ENCODE results near the gene CLTCL1. TPM values are rescaled to one million over a fixed set of nuclear protein-coding genes. Genes with fewer than 3 reads are reported as not detected.

The CLTCL1 gene
- total RNA-seq, 1 experiment from 2014 or later = 21.7 TPM

DNA sequence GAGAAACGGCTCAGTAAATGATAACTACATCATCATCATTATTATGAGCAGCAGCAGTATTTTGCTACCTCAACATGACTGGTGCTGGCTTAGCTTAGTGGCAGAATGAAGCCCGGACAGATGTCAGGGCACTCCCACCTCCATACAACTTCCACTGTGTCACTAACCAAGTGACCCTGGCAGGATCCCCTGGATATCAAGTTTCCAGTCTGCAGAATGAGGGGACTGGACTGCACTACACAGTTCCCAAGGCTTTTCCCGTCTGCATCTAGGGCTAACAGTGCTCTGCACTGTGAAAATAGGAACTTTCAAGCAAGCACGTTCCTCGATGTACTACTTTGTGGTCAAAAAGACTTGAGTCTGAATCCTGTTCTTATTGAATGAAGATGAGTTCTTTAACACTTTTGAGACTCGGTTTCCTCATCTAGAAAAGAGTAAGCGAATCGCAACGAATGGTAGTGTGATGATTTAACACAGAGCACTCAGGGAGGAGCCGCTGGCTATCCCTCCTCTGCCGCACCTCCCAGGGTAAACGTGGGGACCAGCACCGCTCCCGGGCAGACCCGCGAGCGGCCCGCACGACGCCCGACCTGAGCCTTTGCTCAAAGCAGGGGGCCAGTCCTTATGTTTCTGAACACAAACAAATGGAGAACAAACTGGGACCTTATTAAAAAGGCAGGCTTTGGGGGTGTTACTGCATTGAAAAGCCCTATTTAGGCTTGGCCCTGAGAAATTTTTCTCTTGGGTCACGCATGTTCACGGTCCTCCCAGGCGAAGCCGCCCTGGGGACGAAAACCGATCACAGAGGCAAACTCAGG, 910 bp downstream of the CLTCL1 start:
- Mint-ChIP-seq H3K9me3 (ENCODE audit: unreplicated experiment) (no peaks in the 10 kb centered on the region), H3K4me1 (ENCODE audit: insufficient read depth, unreplicated experiment) (peaks cover 40% of the 10 kb centered on the region), H3K4me3 (ENCODE audit: unreplicated experiment) (peak overlapping the region; percentile 84), H3K36me3 (ENCODE audit: insufficient read depth, unreplicated experiment) (no peaks in the 10 kb centered on the region), H3K27ac (ENCODE audit: low read depth, unreplicated experiment) (peak overlapping the region; percentile 42), H3K27me3 (ENCODE audit: insufficient read depth, unreplicated experiment) (no peaks in the 10 kb centered on the region)
- ChIA-PET CTCF (no interaction called here), POLR2A (interaction anchor here (0.7 to 2.4 kb wide), 9 partner anchors 11 to 188 kb away, joined by 3 to 22 read pairs (median 9); partner anchors contain the start of genes C22orf39, CDC45, HIRA and SLC25A1)
- DNase-seq (ENCODE audit: unreplicated experiment) = no peak
- intact Hi-C loops (cut with micrococcal nuclease) = loop anchor here (2.0 to 10.0 kb wide), 2 partner anchors 112 to 424 kb away; partner anchors contain the start of genes SEPTIN5 and SLC25A1
- TF ChIP-seq, protein P1, sequence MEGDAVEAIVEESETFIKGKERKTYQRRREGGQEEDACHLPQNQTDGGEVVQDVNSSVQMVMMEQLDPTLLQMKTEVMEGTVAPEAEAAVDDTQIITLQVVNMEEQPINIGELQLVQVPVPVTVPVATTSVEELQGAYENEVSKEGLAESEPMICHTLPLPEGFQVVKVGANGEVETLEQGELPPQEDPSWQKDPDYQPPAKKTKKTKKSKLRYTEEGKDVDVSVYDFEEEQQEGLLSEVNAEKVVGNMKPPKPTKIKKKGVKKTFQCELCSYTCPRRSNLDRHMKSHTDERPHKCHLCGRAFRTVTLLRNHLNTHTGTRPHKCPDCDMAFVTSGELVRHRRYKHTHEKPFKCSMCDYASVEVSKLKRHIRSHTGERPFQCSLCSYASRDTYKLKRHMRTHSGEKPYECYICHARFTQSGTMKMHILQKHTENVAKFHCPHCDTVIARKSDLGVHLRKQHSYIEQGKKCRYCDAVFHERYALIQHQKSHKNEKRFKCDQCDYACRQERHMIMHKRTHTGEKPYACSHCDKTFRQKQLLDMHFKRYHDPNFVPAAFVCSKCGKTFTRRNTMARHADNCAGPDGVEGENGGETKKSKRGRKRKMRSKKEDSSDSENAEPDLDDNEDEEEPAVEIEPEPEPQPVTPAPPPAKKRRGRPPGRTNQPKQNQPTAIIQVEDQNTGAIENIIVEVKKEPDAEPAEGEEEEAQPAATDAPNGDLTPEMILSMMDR (IDR thresholded peaks at IDR 0.05; ENCODE audit: unreplicated experiment) = no peak
- TSS peak; percentile 27 for BruUV-seq (replicated peaks)

DNA sequence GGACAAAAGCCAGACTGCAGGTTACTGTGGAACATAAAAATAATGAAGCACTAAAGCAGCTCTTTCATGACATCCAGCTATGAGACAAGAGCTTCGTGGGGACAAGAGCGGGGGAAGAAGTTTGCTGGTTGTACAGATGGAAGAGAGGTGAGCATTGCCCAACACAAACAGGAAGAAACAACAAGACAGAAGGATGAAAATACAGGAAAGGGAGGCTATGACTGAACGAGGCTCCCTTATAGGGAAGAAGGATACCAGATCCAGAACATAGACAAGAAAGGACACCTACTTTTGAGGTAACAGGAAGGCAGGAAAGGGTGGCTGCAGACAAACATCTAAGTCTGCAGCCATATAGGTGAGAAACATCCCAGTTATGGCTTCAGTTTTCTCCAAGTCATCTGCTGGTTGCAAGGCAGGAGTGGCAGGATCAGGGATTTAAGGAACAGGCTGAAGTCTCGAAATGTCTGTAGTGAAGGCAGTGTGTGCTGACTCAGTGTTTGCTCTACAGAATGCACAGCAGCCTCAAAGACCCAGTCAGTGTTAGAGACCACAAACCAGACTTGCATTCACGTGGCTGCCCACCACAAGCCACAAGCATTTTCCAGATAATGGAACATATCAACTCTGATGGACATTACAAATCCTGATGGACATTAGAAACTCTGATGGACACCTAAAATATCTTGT, 1.9 kb downstream of the CLTCL1 start:
- no TSS peak for BruUV-seq (replicated peaks)
- no peak overlapping the region for H3K27ac Mint-ChIP-seq (ENCODE audit: low read depth, unreplicated experiment)
- DNase-seq (ENCODE audit: unreplicated experiment) = no peak
- peaks cover 44% of the 10 kb centered on the region for H3K4me1 Mint-ChIP-seq (ENCODE audit: insufficient read depth, unreplicated experiment)
- H3K36me3 Mint-ChIP-seq (ENCODE audit: insufficient read depth, unreplicated experiment) = no peaks in the 10 kb centered on the region
- POLR2A ChIA-PET = interaction anchor here (1.2 kb wide), 1 partner anchor 158 kb away, joined by 4 read pairs; the partner anchor contains the start of gene C22orf39
- intact Hi-C loops (cut with micrococcal nuclease) = loop anchor here (2.0 to 10.0 kb wide), 2 partner anchors 111 to 425 kb away; partner anchors contain the start of genes SEPTIN5 and SLC25A1
- H3K4me3 Mint-ChIP-seq (ENCODE audit: unreplicated experiment) = peak overlapping the region; percentile 84
- CTCF ChIA-PET = no interaction called here
- no peaks in the 10 kb centered on the region for H3K27me3 Mint-ChIP-seq (ENCODE audit: insufficient read depth, unreplicated experiment)
- no peaks in the 10 kb centered on the region for H3K9me3 Mint-ChIP-seq (ENCODE audit: unreplicated experiment)
- TF ChIP-seq, protein P1 (IDR thresholded peaks at IDR 0.05; ENCODE audit: unreplicated experiment) = no peak

DNA sequence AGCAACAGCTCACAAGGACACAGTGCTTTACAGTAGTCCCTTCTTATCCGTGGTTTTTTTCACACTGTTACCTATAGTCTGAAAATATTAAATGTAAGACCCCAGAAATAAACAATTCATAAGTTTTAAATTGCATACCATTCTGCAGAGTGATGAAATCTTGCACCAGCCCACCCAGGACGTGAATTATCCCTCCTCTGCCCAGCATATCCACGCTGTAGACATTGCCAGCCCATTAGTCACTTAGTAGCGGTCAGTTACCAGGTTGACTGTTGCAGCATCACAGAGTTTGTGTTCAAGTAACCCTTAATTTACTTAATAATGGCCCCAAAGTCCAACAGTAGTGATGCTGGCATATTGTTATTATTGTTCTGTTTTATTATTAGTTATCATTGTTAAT, 3.6 kb downstream of the CLTCL1 start:
- POLR2A ChIA-PET = interaction anchor here (0.7 to 2.8 kb wide), 14 partner anchors 12 to 192 kb away, joined by 3 to 15 read pairs (median 4); partner anchors contain the start of genes C22orf39, CDC45, ESS2 and HIRA
- Mint-ChIP-seq H3K4me3 (ENCODE audit: unreplicated experiment) (peak overlapping the region; percentile 56), H3K36me3 (ENCODE audit: insufficient read depth, unreplicated experiment) (no peaks in the 10 kb centered on the region), H3K27ac (ENCODE audit: low read depth, unreplicated experiment) (peak overlapping the region; percentile 89), H3K4me1 (ENCODE audit: insufficient read depth, unreplicated experiment) (peaks cover 41% of the 10 kb centered on the region), H3K9me3 (ENCODE audit: unreplicated experiment) (no peaks in the 10 kb centered on the region), H3K27me3 (ENCODE audit: insufficient read depth, unreplicated experiment) (no peaks in the 10 kb centered on the region)
- intact Hi-C loops (cut with micrococcal nuclease) = no loop called here
- no TSS peak for BruUV-seq (replicated peaks)
- TF ChIP-seq, protein P1 (IDR thresholded peaks at IDR 0.05; ENCODE audit: unreplicated experiment) = no peak
- CTCF ChIA-PET = interaction anchor here (1.5 kb wide), 2 partner anchors 109 to 144 kb away, joined by 3 to 4 read pairs; partner anchors contain the start of genes ESS2 and SLC25A1
- peak; percentile 55 for DNase-seq (ENCODE audit: unreplicated experiment)

Data from MCF 10A (cell line).